ENCODE results near the gene AUTS2.

DNA sequence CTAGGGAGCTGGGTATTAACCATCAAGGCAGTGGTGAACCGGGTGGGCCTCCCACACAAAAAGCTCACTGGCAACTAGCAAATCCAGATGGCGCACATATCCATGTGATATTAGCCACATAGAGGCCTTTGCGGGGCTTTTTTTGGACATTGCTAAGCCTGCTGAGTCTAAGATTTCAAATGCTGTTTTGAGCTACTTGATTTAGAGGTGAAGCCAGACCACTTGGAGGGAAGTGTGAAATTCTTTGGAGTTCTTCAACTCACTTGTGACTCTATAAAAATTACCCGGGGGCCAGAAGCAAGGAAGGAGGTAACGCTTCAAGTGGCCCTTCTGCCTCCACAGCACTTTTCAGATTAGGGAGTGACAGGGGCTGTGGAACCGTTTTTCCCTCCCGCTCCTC, 913.9 kb downstream of the AUTS2 start:
- TF ChIP-seq, protein P1, sequence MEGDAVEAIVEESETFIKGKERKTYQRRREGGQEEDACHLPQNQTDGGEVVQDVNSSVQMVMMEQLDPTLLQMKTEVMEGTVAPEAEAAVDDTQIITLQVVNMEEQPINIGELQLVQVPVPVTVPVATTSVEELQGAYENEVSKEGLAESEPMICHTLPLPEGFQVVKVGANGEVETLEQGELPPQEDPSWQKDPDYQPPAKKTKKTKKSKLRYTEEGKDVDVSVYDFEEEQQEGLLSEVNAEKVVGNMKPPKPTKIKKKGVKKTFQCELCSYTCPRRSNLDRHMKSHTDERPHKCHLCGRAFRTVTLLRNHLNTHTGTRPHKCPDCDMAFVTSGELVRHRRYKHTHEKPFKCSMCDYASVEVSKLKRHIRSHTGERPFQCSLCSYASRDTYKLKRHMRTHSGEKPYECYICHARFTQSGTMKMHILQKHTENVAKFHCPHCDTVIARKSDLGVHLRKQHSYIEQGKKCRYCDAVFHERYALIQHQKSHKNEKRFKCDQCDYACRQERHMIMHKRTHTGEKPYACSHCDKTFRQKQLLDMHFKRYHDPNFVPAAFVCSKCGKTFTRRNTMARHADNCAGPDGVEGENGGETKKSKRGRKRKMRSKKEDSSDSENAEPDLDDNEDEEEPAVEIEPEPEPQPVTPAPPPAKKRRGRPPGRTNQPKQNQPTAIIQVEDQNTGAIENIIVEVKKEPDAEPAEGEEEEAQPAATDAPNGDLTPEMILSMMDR (IDR thresholded peaks at IDR 0.05): no peak
- TF ChIP-seq POLR2AphosphoS5 (IDR thresholded peaks at IDR 0.05) (no peak), POLR2A (IDR thresholded peaks at IDR 0.05) (no peak), EP300 (IDR thresholded peaks at IDR 0.05) (no peak)
